Measurements from ENCODE around the gene MRPL39.

The MRPL39 gene

GRCh38 chr21:25566645-25567044, 40.6 kb downstream of the MRPL39 start:
- DNase-seq, result no peak

GRCh38 chr21:25565272-25566211, 41.7 kb downstream of the MRPL39 start:
- no peak for DNase-seq

DNA sequence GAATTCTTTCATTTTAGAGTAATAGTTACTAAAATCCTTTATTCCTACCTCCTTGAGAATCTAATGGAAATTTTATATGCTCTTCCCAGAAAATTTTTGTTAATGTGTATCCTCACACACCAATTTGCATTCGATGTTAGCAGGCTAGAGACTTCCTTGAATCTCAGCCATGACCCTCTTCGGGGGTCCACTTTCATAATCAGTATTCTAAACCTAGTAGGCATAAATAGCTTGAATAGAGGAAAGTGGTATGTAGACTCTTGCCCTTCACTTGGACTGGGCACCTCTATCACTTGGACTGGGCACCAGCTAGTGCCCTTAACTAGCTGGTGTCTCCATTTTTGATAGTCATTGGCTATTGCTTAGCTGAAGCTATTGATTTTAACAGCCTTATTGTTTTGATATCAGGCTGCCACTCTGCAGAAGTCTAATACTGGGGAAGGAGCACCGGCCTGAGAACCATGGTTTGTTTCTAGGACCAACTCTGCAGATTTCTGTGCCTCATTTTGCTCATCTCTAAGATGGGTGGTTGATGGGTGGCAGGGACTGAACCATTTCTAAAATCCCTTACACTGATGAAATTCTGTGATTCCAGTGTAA, 42.8 kb downstream of the MRPL39 start:
- no peak for DNase-seq

GRCh38 chr21:25563361-25564116, 43.7 kb downstream of the MRPL39 start:
- no peak for DNase-seq

DNA sequence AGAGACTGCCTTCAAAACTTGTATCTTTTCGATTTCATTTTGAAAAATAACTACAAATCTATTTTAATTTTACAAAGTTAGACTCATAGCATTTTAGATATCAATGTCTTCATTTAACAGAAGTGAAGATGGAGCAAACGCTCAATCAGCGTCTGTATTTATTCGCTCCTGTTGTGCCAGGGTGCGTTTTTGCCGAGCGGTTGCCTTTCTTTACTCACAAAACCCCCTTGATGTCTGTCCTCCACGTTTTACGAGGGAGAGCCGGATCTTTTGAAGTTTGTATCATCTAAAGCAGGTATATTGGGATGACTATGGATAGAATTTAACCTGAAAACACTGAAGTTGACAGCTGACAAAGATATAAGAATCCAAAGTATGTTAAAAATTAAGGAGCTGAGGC, 44.6 kb downstream of the MRPL39 start:
- no peak for DNase-seq

DNA sequence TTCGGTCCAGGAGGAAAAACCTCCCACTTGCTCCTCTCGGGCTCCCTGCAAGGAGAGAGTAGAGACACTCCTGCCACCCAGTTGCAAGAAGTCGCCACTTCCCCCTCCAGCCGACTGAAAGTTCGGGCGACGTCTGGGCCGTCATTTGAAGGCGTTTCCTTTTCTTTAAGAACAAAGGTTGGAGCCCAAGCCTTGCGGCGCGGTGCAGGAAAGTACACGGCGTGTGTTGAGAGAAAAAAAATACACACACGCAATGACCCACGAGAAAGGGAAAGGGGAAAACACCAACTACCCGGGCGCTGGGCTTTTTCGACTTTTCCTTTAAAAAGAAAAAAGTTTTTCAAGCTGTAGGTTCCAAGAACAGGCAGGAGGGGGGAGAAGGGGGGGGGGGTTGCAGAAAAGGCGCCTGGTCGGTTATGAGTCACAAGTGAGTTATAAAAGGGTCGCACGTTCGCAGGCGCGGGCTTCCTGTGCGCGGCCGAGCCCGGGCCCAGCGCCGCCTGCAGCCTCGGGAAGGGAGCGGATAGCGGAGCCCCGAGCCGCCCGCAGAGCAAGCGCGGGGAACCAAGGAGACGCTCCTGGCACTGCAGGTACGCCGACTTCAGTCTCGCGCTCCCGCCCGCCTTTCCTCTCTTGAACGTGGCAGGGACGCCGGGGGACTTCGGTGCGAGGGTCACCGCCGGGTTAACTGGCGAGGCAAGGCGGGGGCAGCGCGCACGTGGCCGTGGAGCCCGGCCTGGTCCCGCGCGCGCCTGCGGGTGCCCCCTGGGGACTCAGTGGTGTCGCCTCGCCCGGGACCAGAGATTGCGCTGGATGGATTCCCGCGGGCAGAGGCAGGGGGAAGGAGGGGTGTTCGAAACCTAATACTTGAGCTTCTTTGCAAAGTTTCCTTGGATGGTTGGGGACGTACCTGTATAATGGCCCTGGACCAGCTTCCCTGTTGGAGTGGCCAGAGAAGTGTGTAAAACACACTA, 45.3 kb downstream of the MRPL39 start:
- peak; percentile 53 for DNase-seq

DNA sequence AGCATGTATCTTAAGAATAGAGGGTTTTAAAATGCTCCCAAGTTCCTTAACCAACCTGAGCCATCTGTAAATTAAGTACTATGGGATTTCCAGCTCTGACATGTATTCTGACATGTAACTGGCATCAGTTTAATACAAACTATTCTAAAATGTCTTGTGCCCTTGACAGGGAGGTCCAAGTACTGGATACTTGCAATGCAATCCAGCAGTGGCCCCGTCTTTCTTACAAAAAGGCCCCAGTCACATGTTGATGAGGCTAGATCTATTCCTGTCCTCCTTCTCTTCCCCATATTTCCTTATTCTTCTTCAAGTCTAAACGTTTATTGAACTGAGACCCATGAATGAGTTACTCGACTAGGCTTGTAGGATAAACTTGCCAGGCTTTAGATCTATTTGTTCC, 46.4 kb downstream of the MRPL39 start:
- DNase-seq, result no peak

DNA sequence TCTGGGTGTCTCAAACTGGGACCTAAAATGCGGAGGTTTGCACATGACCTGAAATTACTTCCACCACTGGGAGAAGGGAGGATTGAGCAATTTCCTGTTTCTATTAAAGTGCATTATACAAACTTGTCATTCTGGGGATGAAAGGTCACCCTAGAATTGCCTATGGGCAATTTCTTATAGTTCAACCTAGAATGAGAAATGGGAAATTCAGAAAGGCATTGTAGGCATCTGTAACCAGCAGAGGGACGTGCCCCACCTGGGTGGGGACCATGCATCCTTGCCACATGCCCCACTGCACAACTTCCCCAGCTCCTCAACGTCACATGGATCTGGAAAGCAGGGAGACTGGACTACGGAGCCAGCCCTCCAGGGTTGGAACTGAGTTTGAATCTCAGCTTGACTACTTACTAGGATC, 47.0 kb downstream of the MRPL39 start:
- no peak for DNase-seq

- no peak for DNase-seq
Measured at GRCh38 chr21:25559746-25560145, 47.5 kb downstream of the MRPL39 start.

DNA sequence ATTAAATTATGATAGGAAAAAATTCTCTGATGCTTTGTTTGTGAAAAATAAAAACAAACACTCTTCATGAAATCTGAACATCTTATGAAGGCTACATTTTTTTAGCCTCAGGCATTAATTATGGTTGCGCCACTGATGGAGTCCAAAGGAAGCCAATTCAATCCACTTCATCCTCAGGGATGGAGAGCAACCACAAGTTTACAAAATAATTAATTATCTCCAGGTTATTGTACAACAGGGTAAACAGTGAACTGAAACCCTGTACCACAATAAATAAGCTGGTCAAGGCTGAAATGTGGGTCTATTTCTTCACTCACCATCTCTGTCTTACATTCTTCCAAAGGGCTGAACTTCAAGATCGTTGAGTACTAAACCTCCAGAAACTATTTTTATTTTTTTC, 49.2 kb downstream of the MRPL39 start:
- no peak for DNase-seq

GRCh38 chr21:25557180-25557579, 50.1 kb downstream of the MRPL39 start:
- no peak for DNase-seq

DNA sequence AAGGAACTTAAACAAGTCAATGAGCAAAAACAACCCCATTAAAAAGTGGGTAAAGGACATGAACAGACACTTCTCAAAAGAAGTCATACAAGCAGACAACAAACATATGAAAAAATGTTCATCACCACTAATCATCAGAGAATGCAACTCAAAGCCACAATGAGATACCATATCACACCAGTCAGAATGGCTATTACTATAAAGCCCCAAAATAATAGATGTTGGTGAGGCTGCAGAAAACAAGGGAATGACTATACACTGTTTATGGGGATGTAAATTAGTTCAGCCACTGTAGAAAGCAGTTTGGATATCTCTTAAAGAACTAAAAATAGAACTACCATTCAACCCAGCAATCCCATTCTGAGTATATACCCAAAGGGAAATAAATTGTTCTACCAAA, 51.2 kb downstream of the MRPL39 start:
- DNase-seq, result no peak

DNA sequence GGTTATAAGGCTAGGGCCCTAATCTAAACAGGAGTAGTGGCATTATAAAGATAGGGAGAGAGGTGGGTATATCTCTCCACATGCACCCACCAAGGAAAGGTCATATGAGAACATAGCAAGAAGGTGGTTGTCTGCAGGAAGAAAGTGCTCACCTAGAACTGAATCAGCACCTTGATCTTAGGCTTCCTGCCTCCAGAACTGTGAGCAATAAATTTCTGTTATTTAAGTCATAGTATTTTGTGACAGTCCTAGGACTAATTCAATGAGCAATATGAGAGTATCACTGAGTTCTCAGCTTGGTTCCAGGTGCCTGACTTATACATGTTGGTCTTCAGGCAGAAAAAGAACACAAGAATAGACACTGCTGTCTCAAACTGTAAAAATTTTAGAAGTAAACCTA, 51.8 kb downstream of the MRPL39 start:
- no peak for DNase-seq

GRCh38 chr21:25552856-25553255, 54.4 kb downstream of the MRPL39 start:
- DNase-seq, result no peak

GRCh38 chr21:25551569-25551968, 55.7 kb downstream of the MRPL39 start:
- DNase-seq, result no peak

DNA sequence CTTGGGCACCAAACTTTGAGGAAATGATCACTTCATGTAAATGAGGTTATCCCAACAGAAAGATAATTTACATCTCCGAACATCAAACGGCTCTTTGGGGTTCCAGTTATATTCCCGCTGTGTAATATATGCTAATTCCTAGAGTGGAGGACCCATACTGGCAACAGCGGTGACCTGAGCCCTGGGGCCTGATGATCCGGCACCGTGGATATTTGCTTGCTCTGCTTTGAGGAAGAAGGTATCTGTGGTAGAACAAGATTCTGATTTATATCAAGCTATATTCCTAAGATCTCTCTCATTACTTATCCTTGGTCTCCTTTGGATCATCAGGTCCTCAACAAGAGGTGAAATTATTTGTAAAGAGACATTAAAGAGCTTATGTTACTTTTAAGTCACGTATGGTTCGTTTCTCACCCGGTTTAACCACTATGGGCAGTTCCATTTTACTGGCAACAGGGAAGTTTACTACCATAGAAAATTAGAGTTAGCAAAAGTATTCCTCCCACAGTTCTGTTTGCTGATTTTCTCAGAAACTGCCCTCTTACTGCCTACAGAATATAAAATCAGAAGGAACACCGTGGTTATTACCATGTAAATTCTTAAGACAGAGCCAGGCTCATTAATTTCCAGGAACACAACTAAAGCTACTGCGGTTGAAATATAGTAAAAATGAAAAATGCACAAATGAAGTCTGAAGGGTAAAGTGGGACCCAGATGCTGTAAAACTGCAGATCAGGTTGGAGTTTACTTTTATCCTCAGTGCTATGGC, 56.7 kb downstream of the MRPL39 start:
- no peak for DNase-seq

DNA sequence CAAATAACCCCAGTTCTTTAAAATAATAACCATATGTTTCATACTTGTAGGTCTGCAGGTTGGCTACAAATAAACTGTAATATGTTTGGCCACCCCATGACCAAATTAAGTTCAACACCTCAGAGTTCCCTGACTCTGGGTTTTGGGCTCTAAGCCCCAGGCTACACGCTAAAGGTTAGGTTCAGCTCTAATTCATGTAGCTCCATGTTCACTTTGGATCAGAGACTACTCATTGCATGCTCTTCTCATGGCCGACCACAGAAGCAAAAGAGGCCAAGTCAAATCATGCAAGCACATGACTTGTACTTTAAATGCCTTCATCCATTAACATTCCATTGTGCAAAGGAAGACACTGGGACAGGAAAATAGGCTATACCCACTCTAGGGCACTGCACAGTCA, 66.2 kb downstream of the MRPL39 start:
- DNase-seq, result no peak

- no peak for DNase-seq
Measured at GRCh38 chr21:25539606-25540005, 67.7 kb downstream of the MRPL39 start.

DNA sequence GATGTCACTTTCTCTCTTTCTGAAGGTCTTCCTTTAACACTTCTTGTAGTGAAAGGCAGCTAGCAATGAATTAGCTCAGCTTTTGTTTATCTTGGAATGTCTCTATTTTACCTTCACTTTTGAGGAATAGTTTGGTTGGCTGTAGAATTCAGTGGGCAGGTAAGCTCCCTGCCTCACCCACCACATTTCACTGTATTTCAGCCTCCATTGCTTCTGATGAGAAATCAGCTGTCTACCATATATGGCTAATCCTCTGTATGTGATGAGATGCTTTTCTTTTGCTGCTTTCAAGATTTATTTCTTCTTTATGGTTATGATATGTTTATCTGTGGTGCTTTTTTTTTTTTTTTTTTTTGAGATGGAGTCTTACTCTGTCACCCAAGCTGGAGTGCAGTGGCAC, 70.1 kb downstream of the MRPL39 start:
- no peak for DNase-seq

- no peak for DNase-seq
Measured at GRCh38 chr21:25536752-25537151, 70.5 kb downstream of the MRPL39 start.

GRCh38 chr21:25535849-25536248, 71.4 kb downstream of the MRPL39 start:
- no peak for DNase-seq
